LNCaP clone FGC (cell line): ENCODE data around the gene CELSR1.

Experiments
- DNase-seq: peaks from one replicate; pipeline ENCODE4 v3.0.0-alpha.2; 2011; ENCODE audit warnings: low read depth
- H3K4me3 ChIP-seq: 2 replicates; pipeline ENCODE4 v1.5.1; 2011; ENCODE audit warnings: mild to moderate bottlenecking, low read depth, low read length, control low read depth
- CTCF ChIP-seq: IDR thresholded peaks from 2 replicates; pipeline ENCODE4 v1.5.1; 2012; ENCODE audit warnings: mild to moderate bottlenecking; ENCODE audit not compliant: control insufficient read depth, insufficient read depth; ENCODE audit errors: extremely low read depth

Gene CELSR1

GRCh38 chr22:46484156-46484860, 53.1 kb downstream of the CELSR1 start:
- no peak overlapping the region for H3K4me3 ChIP-seq
- no peak for DNase-seq
- no peak for TF ChIP-seq CTCF

GRCh38 chr22:46483353-46483752, 54.1 kb downstream of the CELSR1 start:
- no peak overlapping the region for H3K4me3 ChIP-seq
- no peak for TF ChIP-seq CTCF

GRCh38 chr22:46482056-46482675, 55.3 kb downstream of the CELSR1 start:
- no peak for TF ChIP-seq CTCF
- DNase-seq = no peak

More at GRCh38 chr22:46483353-46483752, 54.1 kb downstream of the CELSR1 start:
- no peak for DNase-seq

GRCh38 chr22:46481386-46481785, 56.0 kb downstream of the CELSR1 start:
- no peak overlapping the region for H3K4me3 ChIP-seq
- DNase-seq = no peak
- TF ChIP-seq CTCF = no peak

More at GRCh38 chr22:46482056-46482675, 55.3 kb downstream of the CELSR1 start:
- H3K4me3 ChIP-seq = no peak overlapping the region

- no peak for TF ChIP-seq CTCF
- DNase-seq = no peak
- no peak overlapping the region for H3K4me3 ChIP-seq
Measured at GRCh38 chr22:46480396-46480795, 57.0 kb downstream of the CELSR1 start.

- no peak overlapping the region for H3K4me3 ChIP-seq
- no peak for DNase-seq
- no peak for TF ChIP-seq CTCF
Measured at GRCh38 chr22:46479046-46479445, 58.4 kb downstream of the CELSR1 start.
